AG10803 (cell line): Measurements from ENCODE around the gene SELPLG.
"Not testable (repeated sequence)": the region's sequence is repeated elsewhere in the genome, so short reads cannot be mapped to it uniquely, and the experiment has no call there.

Source experiments
- DNase-seq: peaks from one replicate; pipeline ENCODE4 v3.0.0; 2010; ENCODE audit warnings: low read depth
- H3K4me3 ChIP-seq: 2 replicates; pipeline ENCODE4 v1.5.1; 2011; ENCODE audit warnings: mild to moderate bottlenecking, low read length, control low read depth
- TF ChIP-seq, protein P1 (sequence below): conservative IDR thresholded peaks from 2 replicates; pipeline ENCODE4 v1.5.1; 2011; ENCODE audit warnings: mild to moderate bottlenecking, low read length, control low read depth, inconsistent platforms

The SELPLG gene

DNA sequence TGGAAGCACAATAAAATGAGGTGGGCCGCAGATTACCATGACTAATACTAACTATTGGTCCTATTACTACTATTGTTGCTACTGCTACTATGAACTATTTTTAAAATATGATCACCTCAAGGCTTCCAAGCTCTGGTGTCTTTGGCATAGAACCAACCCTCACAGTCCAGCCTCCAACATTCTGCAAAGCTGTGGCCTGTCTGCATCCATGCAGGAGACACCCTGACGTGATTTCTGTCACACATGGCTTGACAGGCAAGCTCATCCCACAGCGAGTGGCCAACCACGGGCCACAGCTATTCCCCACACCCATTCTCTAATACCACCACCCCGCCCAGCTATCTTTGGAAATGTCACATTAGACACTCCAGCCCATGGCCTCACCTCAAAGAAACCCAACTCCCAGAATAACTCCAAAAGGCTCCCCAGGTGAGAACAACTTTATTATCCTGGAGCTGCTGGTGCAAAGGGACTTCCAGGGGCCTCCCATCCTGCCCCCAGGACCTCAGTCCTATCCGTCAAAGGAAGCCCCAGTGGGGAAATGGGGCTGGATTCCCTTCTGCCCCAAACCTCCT, 56.9 kb downstream of the SELPLG start:
- no peak overlapping the region for H3K4me3 ChIP-seq
- no peak for DNase-seq
- TF ChIP-seq, protein P1, sequence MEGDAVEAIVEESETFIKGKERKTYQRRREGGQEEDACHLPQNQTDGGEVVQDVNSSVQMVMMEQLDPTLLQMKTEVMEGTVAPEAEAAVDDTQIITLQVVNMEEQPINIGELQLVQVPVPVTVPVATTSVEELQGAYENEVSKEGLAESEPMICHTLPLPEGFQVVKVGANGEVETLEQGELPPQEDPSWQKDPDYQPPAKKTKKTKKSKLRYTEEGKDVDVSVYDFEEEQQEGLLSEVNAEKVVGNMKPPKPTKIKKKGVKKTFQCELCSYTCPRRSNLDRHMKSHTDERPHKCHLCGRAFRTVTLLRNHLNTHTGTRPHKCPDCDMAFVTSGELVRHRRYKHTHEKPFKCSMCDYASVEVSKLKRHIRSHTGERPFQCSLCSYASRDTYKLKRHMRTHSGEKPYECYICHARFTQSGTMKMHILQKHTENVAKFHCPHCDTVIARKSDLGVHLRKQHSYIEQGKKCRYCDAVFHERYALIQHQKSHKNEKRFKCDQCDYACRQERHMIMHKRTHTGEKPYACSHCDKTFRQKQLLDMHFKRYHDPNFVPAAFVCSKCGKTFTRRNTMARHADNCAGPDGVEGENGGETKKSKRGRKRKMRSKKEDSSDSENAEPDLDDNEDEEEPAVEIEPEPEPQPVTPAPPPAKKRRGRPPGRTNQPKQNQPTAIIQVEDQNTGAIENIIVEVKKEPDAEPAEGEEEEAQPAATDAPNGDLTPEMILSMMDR = no peak

DNA sequence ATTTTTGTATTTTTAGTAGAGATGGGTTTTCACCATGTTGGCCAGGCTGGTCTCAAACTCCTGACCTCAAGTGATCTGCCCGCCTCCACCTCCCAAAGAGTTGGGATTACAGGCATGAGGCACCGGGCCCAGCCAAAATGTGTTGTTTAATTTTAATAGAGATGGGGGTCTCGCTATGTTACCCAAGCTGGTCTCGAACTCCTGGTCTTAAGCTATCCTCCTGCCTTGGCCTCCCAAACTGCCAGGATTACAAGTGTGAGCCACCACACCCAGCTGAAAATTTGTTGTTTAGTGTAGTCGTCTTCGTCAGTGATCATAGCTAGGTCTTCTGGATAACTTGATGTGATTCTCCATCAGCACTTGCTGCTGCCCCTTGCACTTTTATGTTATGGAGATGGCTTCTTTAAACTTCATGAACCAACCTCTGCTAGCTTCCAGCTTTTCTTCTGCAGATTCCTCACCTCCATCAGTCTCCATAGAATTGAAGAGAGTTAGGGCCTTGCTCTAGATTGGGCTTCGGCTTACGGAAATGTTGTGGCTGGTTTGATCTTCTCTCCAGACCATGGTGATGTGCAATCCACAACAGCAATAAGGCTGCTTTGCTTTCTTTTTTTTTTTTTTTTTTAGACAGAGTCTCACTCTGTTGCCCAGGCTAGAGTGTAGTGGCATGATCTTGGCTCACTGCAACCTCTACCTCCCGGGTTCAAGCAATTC, 58.3 kb downstream of the SELPLG start:
- H3K4me3 ChIP-seq = no peak overlapping the region
- TF ChIP-seq, protein P1 = no peak
- no peak for DNase-seq

DNA sequence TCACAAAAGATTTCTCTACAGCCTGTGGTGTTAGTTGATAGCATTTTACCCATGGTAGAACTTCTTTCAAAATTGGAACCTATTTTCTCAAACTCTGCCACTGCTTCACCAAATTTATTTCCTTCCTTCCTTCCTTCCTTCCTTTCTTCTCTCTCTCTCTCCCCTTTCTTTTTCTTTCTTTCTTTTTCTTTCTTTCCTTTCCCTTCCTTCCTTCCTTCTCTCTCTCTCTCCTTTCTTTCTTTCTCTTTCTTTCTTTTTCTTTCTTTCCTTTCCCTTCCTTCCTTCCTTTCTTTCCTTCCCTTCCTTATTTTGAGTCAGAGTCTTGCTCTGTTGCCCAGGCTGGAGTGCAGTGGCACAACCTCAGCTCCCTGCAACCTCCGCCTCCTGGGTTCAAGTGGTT, 59.4 kb downstream of the SELPLG start:
- not testable (repeated sequence) for H3K4me3 ChIP-seq, DNase-seq

GRCh38 chr12:108573317-108573716, 60.4 kb downstream of the SELPLG start:
- H3K4me3 ChIP-seq = no peak overlapping the region
- TF ChIP-seq, protein P1 = no peak
- DNase-seq = no peak

GRCh38 chr12:108572166-108572790, 61.4 kb downstream of the SELPLG start:
- TF ChIP-seq, protein P1 = no peak
- H3K4me3 ChIP-seq = no peak overlapping the region
- DNase-seq = no peak
